Stimulated activated CD8-positive, alpha-beta memory T cell treated with anti-CD3 and anti-CD28 coated beads, Interleukin-12 subunit alpha, Interleukin-12 subunit beta, amount 100 ng/mL, for 24 hours (primary cell): ENCODE measurements around the gene TMPRSS3.

Experiments
- DNase-seq: peaks from one replicate; pipeline ENCODE4 v3.0.0-alpha.2; 2020; ENCODE audit errors: extremely low read depth

TMPRSS3 gene

GRCh38 chr21:42337276-42337675 lies 58.6 kb downstream of the TMPRSS3 start:
- no peak for DNase-seq

DNA sequence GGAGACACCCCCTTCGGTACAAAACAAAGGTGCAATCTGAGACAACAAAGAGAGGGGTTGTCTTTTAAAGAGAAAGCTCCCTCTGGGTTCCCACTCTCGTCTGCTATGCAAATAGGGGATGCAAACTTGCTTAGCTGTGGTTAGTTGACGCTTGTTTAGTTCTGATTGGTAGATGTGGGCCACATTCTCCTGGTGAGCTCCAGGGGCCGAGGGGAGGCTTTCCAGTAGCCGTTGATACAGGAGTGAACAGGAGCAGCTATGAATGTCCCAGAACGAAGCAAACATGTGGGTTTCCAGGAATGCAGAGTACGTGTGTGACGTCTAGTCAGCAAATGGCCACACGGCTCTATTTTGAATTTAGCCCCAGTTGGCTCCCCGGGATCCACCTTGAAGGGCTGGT lies 59.8 kb downstream of the TMPRSS3 start:
- no peak for DNase-seq

- DNase-seq: no peak
These were observed 63.1 kb downstream of the TMPRSS3 start for GRCh38 chr21:42332557-42333317.

- no peak for DNase-seq
These were observed 64.2 kb downstream of the TMPRSS3 start for GRCh38 chr21:42331660-42332059.

GRCh38 chr21:42330380-42331371 lies 65.2 kb downstream of the TMPRSS3 start:
- no peak for DNase-seq

DNA sequence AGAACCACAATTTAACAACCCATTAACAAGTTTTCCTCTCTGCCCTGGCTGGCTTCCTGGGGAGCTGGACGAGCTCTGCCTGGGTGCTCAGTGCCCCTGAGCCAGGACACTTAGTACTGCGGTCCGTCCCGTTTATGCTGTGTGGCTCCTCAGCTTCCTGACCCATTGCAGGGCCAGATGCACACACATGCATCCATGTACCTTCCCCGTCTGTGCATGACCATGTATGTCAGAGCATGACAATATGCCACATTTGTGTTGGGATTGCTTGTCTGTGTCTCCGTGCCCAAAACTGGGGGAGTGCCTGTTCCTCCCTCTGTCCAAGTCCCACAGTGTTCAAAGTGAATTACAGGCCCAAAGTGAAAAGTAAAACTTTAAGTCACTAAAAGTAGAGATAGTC lies 71.0 kb downstream of the TMPRSS3 start:
- DNase-seq: no peak
